Superior temporal gyrus (tissue), 1 donor: ENCODE results near the gene CYP2C18.
"Not testable (repeated sequence)": the region's sequence is repeated elsewhere in the genome, so short reads cannot be mapped to it uniquely, and the experiment has no call there.

Experiments used
- DNase-seq: peaks from one replicate; pipeline ENCODE4 v3.0.0-alpha.2; 2016; ENCODE audit errors: extremely low spot score

The CYP2C18 gene

DNA sequence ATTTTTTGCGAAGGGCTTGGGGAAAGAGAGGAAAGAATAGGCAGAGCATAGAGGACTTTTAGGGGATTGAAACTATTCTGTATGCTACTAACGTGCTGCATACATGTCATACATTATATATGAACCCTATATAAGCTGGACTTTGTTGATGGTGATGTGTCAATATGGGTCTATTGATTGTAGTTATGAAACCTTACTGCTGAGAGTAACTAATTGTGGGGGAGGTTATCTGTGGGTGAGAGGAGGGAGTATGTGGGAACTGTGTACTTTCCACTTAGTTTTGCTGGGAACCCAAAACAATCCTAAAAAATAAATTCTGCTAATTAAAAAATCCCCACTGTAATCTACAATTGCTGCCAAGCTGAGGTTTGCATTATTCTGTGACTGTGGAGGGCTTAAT, 63.6 kb downstream of the CYP2C18 start:
- no peak for DNase-seq

GRCh38 chr10:94747838-94748237, 64.3 kb downstream of the CYP2C18 start:
- no peak for DNase-seq

- DNase-seq: no peak
Measured at GRCh38 chr10:94757916-94758315, 74.4 kb downstream of the CYP2C18 start.

DNA sequence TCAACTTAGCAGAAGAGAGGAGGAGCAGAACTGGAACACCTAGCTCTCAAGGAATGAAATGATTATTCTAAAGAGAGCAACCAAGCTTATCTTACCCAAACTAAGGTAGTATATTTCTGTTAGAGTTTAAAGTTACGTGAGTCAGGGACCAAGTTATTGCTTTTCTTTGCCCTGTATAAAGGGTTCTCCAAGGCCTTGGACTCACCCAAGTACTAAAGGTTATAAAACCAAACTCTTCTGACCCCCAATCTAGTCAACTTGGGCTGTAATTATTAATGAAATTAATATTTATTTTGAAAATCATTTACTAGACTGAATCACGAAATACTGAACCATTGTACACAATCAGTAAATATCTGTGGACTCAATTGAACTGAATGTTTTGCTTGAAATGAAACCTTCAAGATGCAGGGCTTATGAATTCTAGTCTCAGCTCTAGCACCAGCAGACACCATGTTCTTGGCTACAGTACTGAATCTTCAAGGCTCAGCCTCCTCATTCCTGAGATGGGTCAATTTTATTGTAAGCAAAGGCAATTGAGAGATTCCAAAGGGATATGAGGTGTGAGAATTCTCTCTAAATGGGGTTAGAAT, 77.2 kb downstream of the CYP2C18 start:
- no peak for DNase-seq

GRCh38 chr10:94762393-94762792, 78.9 kb downstream of the CYP2C18 start, which contains the start of gene CYP2C19:
TSS of gene CYP2C19 (plus strand) at chr10:94762681. CDS start at chr10:94762706, 25 bp downstream.
- DNase-seq: no peak

- not testable (repeated sequence) for DNase-seq
Measured at GRCh38 chr10:94775425-94775824, 91.9 kb downstream of the CYP2C18 start.

- DNase-seq: no peak
Measured at GRCh38 chr10:94777886-94778458, 94.4 kb downstream of the CYP2C18 start.

DNA sequence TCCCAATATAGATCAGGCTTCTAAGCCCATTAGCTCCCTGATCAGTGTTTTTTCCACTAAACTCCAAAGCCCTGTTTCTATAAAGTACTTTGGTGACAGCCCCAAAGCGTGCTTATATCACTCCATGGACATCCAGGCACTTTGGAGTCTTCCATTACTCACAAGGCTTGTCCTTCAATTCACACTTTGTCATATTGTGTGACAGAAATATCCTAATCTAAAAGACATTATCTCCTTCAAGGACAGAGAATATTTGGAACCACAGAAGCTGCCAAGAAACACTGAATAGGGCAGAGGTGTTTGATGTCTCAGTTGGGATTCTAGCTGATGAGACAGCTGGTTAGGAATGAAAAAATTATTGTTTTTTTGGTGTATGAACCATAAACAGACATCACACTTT, 97.3 kb downstream of the CYP2C18 start:
- no peak for DNase-seq

DNA sequence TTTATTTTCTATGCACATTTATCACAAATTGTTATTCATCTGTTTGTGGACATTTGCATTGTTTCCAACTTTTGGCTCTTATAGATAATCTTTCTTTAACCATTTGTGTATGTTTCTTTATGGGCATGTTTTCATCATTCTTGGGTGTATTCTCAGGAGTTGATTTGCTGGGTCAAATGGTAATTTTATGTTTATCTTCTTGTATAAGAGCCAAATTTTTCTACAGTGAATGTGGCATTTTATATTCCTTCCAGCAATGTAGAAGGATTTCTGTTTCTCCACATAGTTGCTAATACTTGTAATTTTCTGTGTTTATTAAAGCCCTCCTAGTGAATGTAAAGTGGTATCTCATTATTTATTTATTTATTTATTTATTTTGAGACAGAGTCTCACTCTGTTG, 100.7 kb downstream of the CYP2C18 start:
- no peak for DNase-seq

DNA sequence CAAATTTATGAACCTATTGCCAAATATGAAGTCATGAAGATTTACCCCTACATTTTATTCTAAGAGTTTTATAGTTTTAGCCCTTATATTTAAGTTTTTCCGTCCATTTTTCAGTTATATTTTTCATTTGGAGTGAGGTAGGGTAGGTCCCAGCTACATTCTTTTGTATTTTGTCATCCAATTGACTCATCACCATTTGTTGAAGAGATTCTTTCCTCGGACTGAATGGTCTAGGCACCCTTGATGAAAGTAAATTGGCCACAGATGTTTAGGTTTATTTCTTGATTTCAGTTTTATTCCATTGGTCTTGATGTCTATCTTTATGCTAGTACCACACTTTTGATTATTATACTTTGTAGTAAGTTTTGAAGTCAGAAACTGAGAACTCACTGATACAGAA, 101.7 kb downstream of the CYP2C18 start:
- DNase-seq: no peak
